ENCODE data around the gene CREB3L4.
A peak's percentile ranks its signal among the peaks of the same experiment; 100 is the strongest.

CREB3L4 gene

DNA sequence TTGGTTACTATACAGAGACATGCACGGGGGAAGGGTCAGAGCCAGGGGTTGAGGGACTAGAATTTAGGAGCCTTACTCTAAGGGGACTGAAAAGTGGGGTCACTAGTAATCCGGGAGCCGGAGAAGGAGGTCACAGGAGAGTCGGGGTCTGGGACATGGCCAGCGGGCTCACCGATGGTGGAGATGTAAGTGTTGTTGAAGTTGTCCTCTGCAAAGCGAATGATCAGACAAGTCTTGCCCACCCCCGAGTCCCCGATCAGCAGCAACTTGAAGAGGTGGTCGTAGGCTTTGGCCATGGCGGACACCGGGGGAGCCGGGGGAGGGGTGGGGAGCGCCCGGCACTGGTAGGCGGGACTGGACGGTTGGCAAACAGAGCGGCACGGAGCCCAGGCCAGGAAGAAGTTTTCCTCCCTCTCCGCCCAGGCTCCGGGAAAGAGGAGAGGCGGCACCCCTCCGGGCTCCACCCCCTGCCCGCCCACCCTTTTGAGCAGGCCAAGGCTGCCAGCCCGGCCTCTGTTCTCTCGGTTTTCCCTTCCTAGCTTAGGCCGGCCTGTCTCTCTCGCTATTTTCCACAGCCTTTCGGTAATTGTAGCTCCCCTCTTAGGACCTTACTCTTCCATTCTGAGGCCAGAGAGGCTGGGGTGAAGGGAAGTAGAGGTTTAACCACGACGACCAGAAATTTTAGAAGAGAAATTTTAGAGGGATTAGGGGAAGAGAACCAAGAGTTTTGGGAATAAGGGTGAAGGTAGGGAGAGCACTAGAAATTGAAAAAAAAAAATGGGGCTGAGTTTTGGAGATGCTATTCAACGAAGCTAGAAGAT, 18.4 kb downstream of the CREB3L4 start, which contains the start of gene RAB13 (continued):
- TF ChIP-seq, protein P1, sequence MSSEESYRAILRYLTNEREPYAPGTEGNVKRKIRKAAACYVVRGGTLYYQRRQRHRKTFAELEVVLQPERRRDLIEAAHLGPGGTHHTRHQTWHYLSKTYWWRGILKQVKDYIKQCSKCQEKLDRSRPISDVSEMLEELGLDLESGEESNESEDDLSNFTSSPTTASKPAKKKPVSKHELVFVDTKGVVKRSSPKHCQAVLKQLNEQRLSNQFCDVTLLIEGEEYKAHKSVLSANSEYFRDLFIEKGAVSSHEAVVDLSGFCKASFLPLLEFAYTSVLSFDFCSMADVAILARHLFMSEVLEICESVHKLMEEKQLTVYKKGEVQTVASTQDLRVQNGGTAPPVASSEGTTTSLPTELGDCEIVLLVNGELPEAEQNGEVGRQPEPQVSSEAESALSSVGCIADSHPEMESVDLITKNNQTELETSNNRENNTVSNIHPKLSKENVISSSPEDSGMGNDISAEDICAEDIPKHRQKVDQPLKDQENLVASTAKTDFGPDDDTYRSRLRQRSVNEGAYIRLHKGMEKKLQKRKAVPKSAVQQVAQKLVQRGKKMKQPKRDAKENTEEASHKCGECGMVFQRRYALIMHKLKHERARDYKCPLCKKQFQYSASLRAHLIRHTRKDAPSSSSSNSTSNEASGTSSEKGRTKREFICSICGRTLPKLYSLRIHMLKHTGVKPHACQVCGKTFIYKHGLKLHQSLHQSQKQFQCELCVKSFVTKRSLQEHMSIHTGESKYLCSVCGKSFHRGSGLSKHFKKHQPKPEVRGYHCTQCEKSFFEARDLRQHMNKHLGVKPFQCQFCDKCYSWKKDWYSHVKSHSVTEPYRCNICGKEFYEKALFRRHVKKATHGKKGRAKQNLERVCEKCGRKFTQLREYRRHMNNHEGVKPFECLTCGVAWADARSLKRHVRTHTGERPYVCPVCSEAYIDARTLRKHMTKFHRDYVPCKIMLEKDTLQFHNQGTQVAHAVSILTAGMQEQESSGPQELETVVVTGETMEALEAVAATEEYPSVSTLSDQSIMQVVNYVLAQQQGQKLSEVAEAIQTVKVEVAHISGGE (tag by site-specific recombination; conservative IDR thresholded peaks at IDR 0.05; ENCODE audit: low read depth) = peak; percentile 28; the same call in 1 of the 2 replicates
- TF ChIP-seq ZSCAN23 (tag by site-specific recombination; IDR thresholded peaks at IDR 0.05) (no peak), ZFHX2 (tag by site-specific recombination; conservative IDR thresholded peaks at IDR 0.05) (peak; percentile 75), ZNF621 (tag by site-specific recombination; IDR thresholded peaks at IDR 0.05) (no peak), ZNF701 (tag by site-specific recombination; IDR thresholded peaks at IDR 0.05) (no peak), OSR2 (tag by site-specific recombination; IDR thresholded peaks at IDR 0.05) (no peak), ZNF211 (tag by site-specific recombination; IDR thresholded peaks at IDR 0.05; ENCODE audit: low read depth) (no peak), ZNF10 (tag by site-specific recombination; IDR thresholded peaks at IDR 0.05) (0 out of 2 replicates have a peak, but pooled peaks have one; percentile 7), GLIS2 (tag by site-specific recombination; IDR thresholded peaks at IDR 0.05) (no peak), KLF9 (tag by site-specific recombination; IDR thresholded peaks at IDR 0.05; ENCODE audit: low read depth) (peak; percentile 48; the same call in 1 of the 2 replicates), ZNF843 (tag by site-specific recombination; IDR thresholded peaks at IDR 0.05) (no peak; the same call in 1 of the 2 replicates), EGR2 (tag by site-specific recombination; IDR thresholded peaks at IDR 0.05; ENCODE audit: low read depth) (peak; percentile 63), ZNF530 (tag by site-specific recombination; IDR thresholded peaks at IDR 0.05; ENCODE audit: low read depth) (no peak), ZNF223 (tag by site-specific recombination; IDR thresholded peaks at IDR 0.05) (no peak), ZNF114 (tag by site-specific recombination; IDR thresholded peaks at IDR 0.05) (no peak), BCL11B (tag by site-specific recombination; IDR thresholded peaks at IDR 0.05; ENCODE audit: low read depth) (no peak), ZNF785 (tag by site-specific recombination; IDR thresholded peaks at IDR 0.05) (no peak), KLF7 (tag by site-specific recombination; IDR thresholded peaks at IDR 0.05; ENCODE audit: borderline replicate concordance) (no peak), HOXC10 (CRISPR knock-in tag; IDR thresholded peaks at IDR 0.05) (no peak), ZNF112 (tag by site-specific recombination; IDR thresholded peaks at IDR 0.05) (no peak), SP2 (tag by site-specific recombination; IDR thresholded peaks at IDR 0.05) (peak; percentile 85), RBAK (tag by site-specific recombination; IDR thresholded peaks at IDR 0.05) (no peak)
- TF ChIP-seq, protein P2, sequence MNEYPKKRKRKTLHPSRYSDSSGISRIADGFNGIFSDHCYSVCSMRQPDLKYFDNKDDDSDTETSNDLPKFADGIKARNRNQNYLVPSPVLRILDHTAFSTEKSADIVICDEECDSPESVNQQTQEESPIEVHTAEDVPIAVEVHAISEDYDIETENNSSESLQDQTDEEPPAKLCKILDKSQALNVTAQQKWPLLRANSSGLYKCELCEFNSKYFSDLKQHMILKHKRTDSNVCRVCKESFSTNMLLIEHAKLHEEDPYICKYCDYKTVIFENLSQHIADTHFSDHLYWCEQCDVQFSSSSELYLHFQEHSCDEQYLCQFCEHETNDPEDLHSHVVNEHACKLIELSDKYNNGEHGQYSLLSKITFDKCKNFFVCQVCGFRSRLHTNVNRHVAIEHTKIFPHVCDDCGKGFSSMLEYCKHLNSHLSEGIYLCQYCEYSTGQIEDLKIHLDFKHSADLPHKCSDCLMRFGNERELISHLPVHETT (tag by site-specific recombination; IDR thresholded peaks at IDR 0.05) = no peak
- TF ChIP-seq, protein P3, sequence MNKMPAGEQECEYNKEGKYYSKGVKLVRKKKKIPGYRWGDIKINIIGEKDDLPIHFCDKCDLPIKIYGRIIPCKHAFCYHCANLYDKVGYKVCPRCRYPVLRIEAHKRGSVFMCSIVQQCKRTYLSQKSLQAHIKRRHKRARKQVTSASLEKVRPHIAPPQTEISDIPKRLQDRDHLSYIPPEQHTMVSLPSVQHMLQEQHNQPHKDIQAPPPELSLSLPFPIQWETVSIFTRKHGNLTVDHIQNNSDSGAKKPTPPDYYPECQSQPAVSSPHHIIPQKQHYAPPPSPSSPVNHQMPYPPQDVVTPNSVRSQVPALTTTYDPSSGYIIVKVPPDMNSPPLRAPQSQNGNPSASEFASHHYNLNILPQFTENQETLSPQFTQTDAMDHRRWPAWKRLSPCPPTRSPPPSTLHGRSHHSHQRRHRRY (tag by site-specific recombination; IDR thresholded peaks at IDR 0.05) = no peak
- TF ChIP-seq, protein P4, sequence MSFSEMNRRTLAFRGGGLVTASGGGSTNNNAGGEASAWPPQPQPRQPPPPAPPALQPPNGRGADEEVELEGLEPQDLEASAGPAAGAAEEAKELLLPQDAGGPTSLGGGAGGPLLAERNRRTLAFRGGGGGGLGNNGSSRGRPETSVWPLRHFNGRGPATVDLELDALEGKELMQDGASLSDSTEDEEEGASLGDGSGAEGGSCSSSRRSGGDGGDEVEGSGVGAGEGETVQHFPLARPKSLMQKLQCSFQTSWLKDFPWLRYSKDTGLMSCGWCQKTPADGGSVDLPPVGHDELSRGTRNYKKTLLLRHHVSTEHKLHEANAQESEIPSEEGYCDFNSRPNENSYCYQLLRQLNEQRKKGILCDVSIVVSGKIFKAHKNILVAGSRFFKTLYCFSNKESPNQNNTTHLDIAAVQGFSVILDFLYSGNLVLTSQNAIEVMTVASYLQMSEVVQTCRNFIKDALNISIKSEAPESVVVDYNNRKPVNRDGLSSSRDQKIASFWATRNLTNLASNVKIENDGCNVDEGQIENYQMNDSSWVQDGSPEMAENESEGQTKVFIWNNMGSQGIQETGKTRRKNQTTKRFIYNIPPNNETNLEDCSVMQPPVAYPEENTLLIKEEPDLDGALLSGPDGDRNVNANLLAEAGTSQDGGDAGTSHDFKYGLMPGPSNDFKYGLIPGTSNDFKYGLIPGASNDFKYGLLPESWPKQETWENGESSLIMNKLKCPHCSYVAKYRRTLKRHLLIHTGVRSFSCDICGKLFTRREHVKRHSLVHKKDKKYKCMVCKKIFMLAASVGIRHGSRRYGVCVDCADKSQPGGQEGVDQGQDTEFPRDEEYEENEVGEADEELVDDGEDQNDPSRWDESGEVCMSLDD (tag by site-specific recombination; IDR thresholded peaks at IDR 0.05) = no peak
- TF ChIP-seq, protein P5, sequence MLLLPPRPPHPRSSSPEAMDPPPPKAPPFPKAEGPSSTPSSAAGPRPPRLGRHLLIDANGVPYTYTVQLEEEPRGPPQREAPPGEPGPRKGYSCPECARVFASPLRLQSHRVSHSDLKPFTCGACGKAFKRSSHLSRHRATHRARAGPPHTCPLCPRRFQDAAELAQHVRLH (tag by site-specific recombination; IDR thresholded peaks at IDR 0.05) = no peak
- TF ChIP-seq, protein P6, sequence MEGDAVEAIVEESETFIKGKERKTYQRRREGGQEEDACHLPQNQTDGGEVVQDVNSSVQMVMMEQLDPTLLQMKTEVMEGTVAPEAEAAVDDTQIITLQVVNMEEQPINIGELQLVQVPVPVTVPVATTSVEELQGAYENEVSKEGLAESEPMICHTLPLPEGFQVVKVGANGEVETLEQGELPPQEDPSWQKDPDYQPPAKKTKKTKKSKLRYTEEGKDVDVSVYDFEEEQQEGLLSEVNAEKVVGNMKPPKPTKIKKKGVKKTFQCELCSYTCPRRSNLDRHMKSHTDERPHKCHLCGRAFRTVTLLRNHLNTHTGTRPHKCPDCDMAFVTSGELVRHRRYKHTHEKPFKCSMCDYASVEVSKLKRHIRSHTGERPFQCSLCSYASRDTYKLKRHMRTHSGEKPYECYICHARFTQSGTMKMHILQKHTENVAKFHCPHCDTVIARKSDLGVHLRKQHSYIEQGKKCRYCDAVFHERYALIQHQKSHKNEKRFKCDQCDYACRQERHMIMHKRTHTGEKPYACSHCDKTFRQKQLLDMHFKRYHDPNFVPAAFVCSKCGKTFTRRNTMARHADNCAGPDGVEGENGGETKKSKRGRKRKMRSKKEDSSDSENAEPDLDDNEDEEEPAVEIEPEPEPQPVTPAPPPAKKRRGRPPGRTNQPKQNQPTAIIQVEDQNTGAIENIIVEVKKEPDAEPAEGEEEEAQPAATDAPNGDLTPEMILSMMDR (tag by site-specific recombination; IDR thresholded peaks at IDR 0.05) = no peak

Data from HEK293 (cell line).